Thyroid gland (tissue), 4 donors: ENCODE results near the gene SMARCAL1. TPM values are rescaled to one million over a fixed set of nuclear protein-coding genes. Genes with fewer than 3 reads are reported as not detected.

Experiments
- DNase-seq, 2 donors: peaks; one replicate each; pipeline ENCODE4 v3.0.0-alpha.2; 2019
- H3K27ac ChIP-seq, 3 donors: fragments of 200-600 bp; sonication (generic); 1 replicate in 2 of 3; 2 replicates in 1 of 3; pipeline ENCODE4 v1.5.1; 2016 to 2019; ENCODE audit warnings: mild to moderate bottlenecking in 1 of 3, moderate library complexity in 1 of 3
- H3K27me3 ChIP-seq: fragments of 200-600 bp; sonication (generic); one replicate; pipeline ENCODE4 v1.5.1; 2019
- H3K36me3 ChIP-seq, 2 donors: fragments of 200-600 bp; sonication (generic); one replicate each; pipeline ENCODE4 v1.5.1; 2016 to 2019
- H3K4me1 ChIP-seq, 2 donors: fragments of 200-600 bp; sonication (generic); one replicate each; pipeline ENCODE4 v1.5.1; 2017 to 2019
- H3K4me3 ChIP-seq, 3 donors: fragments of 200-600 bp; sonication (generic); replicated peaks in 1 of 3; 1 replicate in 2 of 3; 2 replicates in 1 of 3; pipeline ENCODE4 v1.5.1; 2016; ENCODE audit warnings: mild to moderate bottlenecking in 1 of 3
- H3K9me3 ChIP-seq: fragments of 200-600 bp; sonication (generic); one replicate; pipeline ENCODE4 v1.5.1; 2017
- CTCF ChIP-seq, 6 experiments: fragments of 200-600 bp in 3 of 6; fragments of 450-650 bp in 3 of 6; sonication (generic) in 3 of 6; IDR thresholded peaks; one replicate each; pipeline ENCODE4 v1.5.1; 2016 to 2019; ENCODE audit warnings: antibody characterized with exemption in 6 of 6, mild to moderate bottlenecking in 2 of 6, inconsistent platforms in 1 of 6, moderate library complexity in 1 of 6
- POLR2A ChIP-seq, 2 donors: fragments of 450-650 bp; IDR thresholded peaks; one replicate each; pipeline ENCODE4 v1.6.1; 2017; ENCODE audit warnings: antibody characterized with exemption in 2 of 2, mild to moderate bottlenecking in 2 of 2, moderate library complexity in 1 of 2
- WGBS, 2 donors: methylation state at CpG; one replicate each; pipeline ENCODE4 v1.1.5; 2017; 5-methylcytosine and 5-hydroxymethylcytosine counted together
- intact Hi-C: fragments of 100-400 bp; cut with DNase I; formaldehyde crosslinking; loops from one replicate; pipeline ENCODE4 v1.15.1; 2023
- total RNA-seq, 4 donors: library from RNA; depleted of rRNA; stranded (reverse); fragments of >200 nt; gene quantifications; one replicate each; pipeline ENCODE4 v1.2.3, GENCODE V29; 2016

SMARCAL1 gene
- total RNA-seq, 4 donors from 2014 or later: 19.5 to 31.4 (median 24.6) TPM

- intact Hi-C loops: no loop called here
- no peak overlapping the region for H3K27ac ChIP-seq
- no peaks in the 10 kb centered on the region for H3K27me3 ChIP-seq
- H3K4me3 ChIP-seq: no peak overlapping the region
- no peaks in the 10 kb centered on the region for H3K9me3 ChIP-seq
- H3K36me3 ChIP-seq: no peaks in the 10 kb centered on the region
- WGBS, 2 donors: 82 to 88% methylated on average over 12 of the region's 12 CpGs
- DNase-seq: no peak
- no peaks in the 10 kb centered on the region for H3K4me1 ChIP-seq
- TF ChIP-seq CTCF (IDR thresholded peaks at IDR 0.05) (no peak), POLR2A (IDR thresholded peaks at IDR 0.05) (no peak)
Measured at GRCh38 chr2:216392945-216393840, 19.1 kb upstream of the SMARCAL1 start.

- no peak overlapping the region for H3K27ac ChIP-seq
- 92 to 94% methylated on average over 6 of the region's 6 CpGs for WGBS, 2 donors
- DNase-seq: no peak
- no peaks in the 10 kb centered on the region for H3K36me3 ChIP-seq
- TF ChIP-seq POLR2A (IDR thresholded peaks at IDR 0.05): no peak
- TF ChIP-seq CTCF (IDR thresholded peaks at IDR 0.05): no peak
- H3K4me3 ChIP-seq: no peak overlapping the region
- intact Hi-C loops: no loop called here
- no peaks in the 10 kb centered on the region for H3K9me3 ChIP-seq
- no peaks in the 10 kb centered on the region for H3K27me3 ChIP-seq
- H3K4me1 ChIP-seq: no peaks in the 10 kb centered on the region
Measured at GRCh38 chr2:216394881-216395280, 17.4 kb upstream of the SMARCAL1 start.

- WGBS, 2 donors: 69 to 90% methylated on average over 1 of the region's 1 CpG
- no peak for DNase-seq
- Histone ChIP-seq H3K4me3 (no peak overlapping the region), H3K27ac (no peak overlapping the region), H3K9me3 (no peaks in the 10 kb centered on the region), H3K27me3 (no peaks in the 10 kb centered on the region), H3K4me1 (no peaks in the 10 kb centered on the region), H3K36me3 (no peaks in the 10 kb centered on the region)
- TF ChIP-seq CTCF (IDR thresholded peaks at IDR 0.05) (no peak), POLR2A (IDR thresholded peaks at IDR 0.05) (no peak)
- intact Hi-C loops: no loop called here
Measured at GRCh38 chr2:216399621-216400020, 12.7 kb upstream of the SMARCAL1 start.

- no peak overlapping the region for H3K27ac ChIP-seq
- H3K36me3 ChIP-seq: no peaks in the 10 kb centered on the region
- no peak overlapping the region for H3K4me3 ChIP-seq
- no peak for TF ChIP-seq POLR2A (IDR thresholded peaks at IDR 0.05)
- no peak for TF ChIP-seq CTCF (IDR thresholded peaks at IDR 0.05)
- intact Hi-C loops: no loop called here
- WGBS, 2 donors: 78 to 87% methylated on average over 6 of the region's 6 CpGs
- H3K9me3 ChIP-seq: no peaks in the 10 kb centered on the region
- no peaks in the 10 kb centered on the region for H3K27me3 ChIP-seq
- no peak for DNase-seq
- H3K4me1 ChIP-seq: no peaks in the 10 kb centered on the region
Measured at GRCh38 chr2:216402751-216403150, 9.5 kb upstream of the SMARCAL1 start.

GRCh38 chr2:216404010-216404618 is 8.2 kb upstream of the SMARCAL1 start:
- H3K36me3 ChIP-seq: no peaks in the 10 kb centered on the region
- H3K27me3 ChIP-seq: no peaks in the 10 kb centered on the region
- H3K4me3 ChIP-seq: no peak overlapping the region
- TF ChIP-seq CTCF (IDR thresholded peaks at IDR 0.05) (peak; percentile 57 to 86 (median 68)), POLR2A (IDR thresholded peaks at IDR 0.05) (no peak)
- H3K4me1 ChIP-seq: no peaks in the 10 kb centered on the region
- intact Hi-C loops: no loop called here
- H3K27ac ChIP-seq: no peak overlapping the region
- DNase-seq: peak; percentile 31 to 43
- no peaks in the 10 kb centered on the region for H3K9me3 ChIP-seq
- WGBS, 2 donors: 68 to 70% methylated on average over 5 of the region's 5 CpGs
